Activated CD8-positive, alpha-beta memory T cell treated with anti-CD3 and anti-CD28 coated beads, Interleukin-2, amount 50 U/mL, for 24 hours (primary cell): ENCODE measurements around the gene MITD1.
"Not testable (repeated sequence)": the region's sequence is repeated elsewhere in the genome, so short reads cannot be mapped to it uniquely, and the experiment has no call there.

ENCODE experiments used
- DNase-seq: peaks from one replicate; pipeline ENCODE4 v3.0.0-alpha.2; 2020; ENCODE audit errors: extremely low read depth

Gene MITD1

GRCh38 chr2:99180755-99181623 is at the start of gene MITD1, which contains the start of gene MRPL30:
MITD1 (minus strand) TSS chr2:99181058; CDS start chr2:99180981, 77 bp downstream.
MRPL30 (plus strand) TSS chr2:99181184; CDS start chr2:99186204, 5,020 bp downstream.
- DNase-seq, result peak; percentile 76

- DNase-seq, result no peak
These were observed 37.2 kb upstream of the MITD1 start for GRCh38 chr2:99217929-99218501.

- no peak for DNase-seq
These were observed 35.2 kb upstream of the MITD1 start for GRCh38 chr2:99216096-99216495.

- no peak for DNase-seq
These were observed 24.6 kb upstream of the MITD1 start for GRCh38 chr2:99205491-99205890.

- no peak for DNase-seq
These were observed 21.3 kb upstream of the MITD1 start for GRCh38 chr2:99201959-99202678.

GRCh38 chr2:99200076-99200800 is 19.4 kb upstream of the MITD1 start:
- DNase-seq, result no peak

GRCh38 chr2:99198103-99198841 is 17.4 kb upstream of the MITD1 start:
- DNase-seq, result no peak

- DNase-seq, result not testable (repeated sequence)
These were observed 11.5 kb upstream of the MITD1 start for GRCh38 chr2:99192364-99192763.

GRCh38 chr2:99190548-99190947 is 9.7 kb upstream of the MITD1 start:
- no peak for DNase-seq

- no peak for DNase-seq
These were observed 7.5 kb upstream of the MITD1 start for GRCh38 chr2:99188357-99188756.

GRCh38 chr2:99187011-99187410 is 6.2 kb upstream of the MITD1 start:
- DNase-seq, result no peak

- DNase-seq, result no peak
These were observed 4.0 kb upstream of the MITD1 start for GRCh38 chr2:99184811-99185210.

GRCh38 chr2:99183025-99183424 is 2.2 kb upstream of the MITD1 start:
- no peak for DNase-seq

GRCh38 chr2:99181624-99182000 is 754 bp upstream of the MITD1 start:
- no peak for DNase-seq

GRCh38 chr2:99171377-99172140 is 9.3 kb downstream of the MITD1 start:
- DNase-seq, result no peak

GRCh38 chr2:99169534-99169933 is 11.3 kb downstream of the MITD1 start:
- DNase-seq, result no peak

- no peak for DNase-seq
These were observed 14.6 kb downstream of the MITD1 start for GRCh38 chr2:99166218-99166617.

GRCh38 chr2:99159594-99159993 is 21.3 kb downstream of the MITD1 start:
- DNase-seq, result no peak

GRCh38 chr2:99158599-99158998 is 22.3 kb downstream of the MITD1 start:
- no peak for DNase-seq

- no peak for DNase-seq
These were observed 24.0 kb downstream of the MITD1 start for GRCh38 chr2:99156891-99157290.
